Testis (tissue), 3 donors: ENCODE results near the gene EWSR1. TPM values are rescaled to one million over a fixed set of nuclear protein-coding genes. Genes with fewer than 3 reads are reported as not detected.

Source experiments
- DNase-seq: peaks from one replicate; pipeline ENCODE4 v3.0.0-alpha.2; 2019
- H3K27ac ChIP-seq, 2 donors: fragments of 200-600 bp; sonication (generic); one replicate each; pipeline ENCODE4 v1.5.1; 2019
- H3K27me3 ChIP-seq: fragments of 200-600 bp; sonication (generic); one replicate; pipeline ENCODE4 v1.5.1; 2019
- H3K36me3 ChIP-seq: fragments of 200-600 bp; sonication (generic); one replicate; pipeline ENCODE4 v1.5.1; 2017; ENCODE audit warnings: low read depth; ENCODE audit errors: missing control alignments
- H3K4me1 ChIP-seq: fragments of 200-600 bp; sonication (generic); one replicate; pipeline ENCODE4 v1.5.1; 2019
- H3K4me3 ChIP-seq, 2 donors: fragments of 200-600 bp; sonication (generic); one replicate each; pipeline ENCODE4 v1.5.1; 2017 to 2019
- H3K9me3 ChIP-seq: fragments of 200-600 bp; sonication (generic); one replicate; pipeline ENCODE4 v1.5.1; 2017
- POLR2A ChIP-seq: fragments of 450-650 bp; IDR thresholded peaks from one replicate; pipeline ENCODE4 v1.6.1; 2017; ENCODE audit warnings: antibody characterized with exemption, mild to moderate bottlenecking, moderate library complexity
- WGBS, 2 donors: methylation state at CpG; one replicate each; pipeline ENCODE4 v1.1.5; 2018; 5-methylcytosine and 5-hydroxymethylcytosine counted together
- intact Hi-C: fragments of 100-400 bp; cut with DNase I; formaldehyde crosslinking; loops from one replicate; pipeline ENCODE4 v1.15.1; 2023; ENCODE audit warnings: low total_unique reads
- polyA plus RNA-seq: library from polyadenylated mRNA; stranded (reverse); fragments of 350-450 nt; fragmentation: Illumina TruSeq; extraction: RNeasy Lipid Tissue Mini Kit (QIAGEN cat#74804); gene quantifications from one replicate; pipeline ENCODE4 v1.2.3, GENCODE V29; 2014; ENCODE audit warnings: low read depth, low replicate concordance; ENCODE audit not compliant: insufficient read depth
- total RNA-seq, 2 donors: library from RNA; depleted of rRNA; stranded (reverse); fragments of >200 nt; gene quantifications; one replicate each; pipeline ENCODE4 v1.2.3, GENCODE V29; 2016
- TF ChIP-seq, protein P1 (sequence below), 3 experiments: fragments of 450-650 bp in 2 of 3; fragments of 200-600 bp in 1 of 3; sonication (generic) in 1 of 3; IDR thresholded peaks; one replicate each; pipeline ENCODE4 v1.5.1; 2016 to 2019; ENCODE audit warnings: antibody characterized with exemption in 3 of 3, mild to moderate bottlenecking in 2 of 3, moderate library complexity in 1 of 3

Gene EWSR1
- total and polyA plus RNA-seq, 3 donors from 2014 or later, result 286 to 451 (median 336) TPM

DNA sequence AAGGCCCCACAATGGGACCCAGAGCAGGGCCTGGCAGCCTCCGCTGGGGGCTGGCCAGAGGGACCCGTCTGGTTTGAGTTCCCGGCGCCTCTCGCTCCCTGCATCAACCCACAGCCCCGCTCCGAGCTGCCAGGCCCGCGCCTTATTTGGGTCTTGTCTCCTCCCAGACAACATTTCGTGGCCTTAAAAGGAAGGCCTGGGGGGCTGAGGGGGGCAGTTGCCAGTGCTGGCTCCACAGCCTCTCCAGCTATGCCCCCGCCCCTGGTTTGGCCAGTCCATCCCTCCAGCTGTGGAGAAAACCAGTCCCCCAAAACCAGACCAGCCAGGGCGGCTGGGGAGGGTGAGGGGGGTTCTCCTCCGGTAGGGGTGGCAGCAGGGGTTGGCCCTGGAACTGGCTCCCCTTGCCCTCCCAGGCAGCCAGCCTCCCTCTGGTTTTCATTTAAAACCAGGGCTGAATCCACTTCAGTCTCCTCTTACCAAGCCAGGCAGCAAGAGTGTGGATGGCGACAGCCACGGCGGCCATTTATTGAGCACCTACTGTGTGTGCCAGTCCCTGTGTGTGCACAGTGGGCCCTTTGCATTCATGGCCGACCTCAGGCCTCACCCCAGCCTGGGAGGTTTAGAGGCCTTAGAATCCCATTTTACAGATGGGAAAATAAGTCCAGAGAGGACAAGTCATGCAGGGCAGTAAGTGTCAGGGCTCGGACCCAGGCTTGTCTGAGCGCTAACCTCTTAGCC is 43.8 kb upstream of the EWSR1 start:
- no peak for DNase-seq
- TF ChIP-seq POLR2A, result no peak
- TF ChIP-seq, protein P1, sequence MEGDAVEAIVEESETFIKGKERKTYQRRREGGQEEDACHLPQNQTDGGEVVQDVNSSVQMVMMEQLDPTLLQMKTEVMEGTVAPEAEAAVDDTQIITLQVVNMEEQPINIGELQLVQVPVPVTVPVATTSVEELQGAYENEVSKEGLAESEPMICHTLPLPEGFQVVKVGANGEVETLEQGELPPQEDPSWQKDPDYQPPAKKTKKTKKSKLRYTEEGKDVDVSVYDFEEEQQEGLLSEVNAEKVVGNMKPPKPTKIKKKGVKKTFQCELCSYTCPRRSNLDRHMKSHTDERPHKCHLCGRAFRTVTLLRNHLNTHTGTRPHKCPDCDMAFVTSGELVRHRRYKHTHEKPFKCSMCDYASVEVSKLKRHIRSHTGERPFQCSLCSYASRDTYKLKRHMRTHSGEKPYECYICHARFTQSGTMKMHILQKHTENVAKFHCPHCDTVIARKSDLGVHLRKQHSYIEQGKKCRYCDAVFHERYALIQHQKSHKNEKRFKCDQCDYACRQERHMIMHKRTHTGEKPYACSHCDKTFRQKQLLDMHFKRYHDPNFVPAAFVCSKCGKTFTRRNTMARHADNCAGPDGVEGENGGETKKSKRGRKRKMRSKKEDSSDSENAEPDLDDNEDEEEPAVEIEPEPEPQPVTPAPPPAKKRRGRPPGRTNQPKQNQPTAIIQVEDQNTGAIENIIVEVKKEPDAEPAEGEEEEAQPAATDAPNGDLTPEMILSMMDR (IDR thresholded peaks at IDR 0.05), result no peak
- intact Hi-C loops, result no loop called here
- Histone ChIP-seq H3K9me3 (no peaks in the 10 kb centered on the region), H3K36me3 (no peaks in the 10 kb centered on the region), H3K27me3 (no peaks in the 10 kb centered on the region), H3K4me1 (peaks cover 19% of the 10 kb centered on the region), H3K4me3 (no peak overlapping the region), H3K27ac (no peak overlapping the region)
- WGBS, 2 donors, result 86 to 87% methylated on average over 17 to 19 of the region's 19 CpGs

DNA sequence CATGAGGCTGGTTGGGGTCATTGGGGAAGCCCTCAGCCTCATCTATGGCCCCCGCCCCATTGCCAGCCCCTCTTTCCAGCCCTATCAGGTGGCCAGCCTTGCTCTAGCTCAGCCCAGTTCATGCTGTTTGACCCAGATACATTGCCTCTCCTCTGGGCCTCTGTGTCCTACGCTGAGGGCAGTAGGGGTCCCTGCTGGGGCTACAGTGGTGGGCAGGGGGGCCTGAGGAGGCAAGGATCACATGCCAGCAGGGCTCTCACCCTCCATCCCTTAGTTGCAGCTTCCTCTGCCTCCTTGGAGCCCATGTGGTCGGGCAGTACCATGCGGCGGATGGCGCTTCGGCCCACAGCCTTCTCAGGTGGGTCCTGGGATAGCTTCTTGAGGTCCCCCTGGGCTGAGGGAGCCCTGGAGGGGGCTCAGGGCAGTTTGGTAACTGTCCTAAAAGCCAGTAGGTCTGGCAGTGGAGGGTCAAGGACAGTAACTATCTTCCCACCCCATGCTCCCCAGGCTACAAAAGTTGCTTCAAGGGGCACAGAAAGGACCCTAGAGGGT is 43.1 kb upstream of the EWSR1 start:
- 89 to 96% methylated on average over 5 to 7 of the region's 7 CpGs for WGBS, 2 donors
- no peaks in the 10 kb centered on the region for H3K27me3 ChIP-seq
- H3K4me3 ChIP-seq, result no peak overlapping the region
- TF ChIP-seq, protein P1 (IDR thresholded peaks at IDR 0.05), result no peak
- intact Hi-C loops, result no loop called here
- DNase-seq, result no peak
- no peaks in the 10 kb centered on the region for H3K9me3 ChIP-seq
- peak overlapping the region in 1 of 2 donors; percentile 57 for H3K27ac ChIP-seq
- H3K4me1 ChIP-seq, result peaks cover 16% of the 10 kb centered on the region
- H3K36me3 ChIP-seq, result no peaks in the 10 kb centered on the region

DNA sequence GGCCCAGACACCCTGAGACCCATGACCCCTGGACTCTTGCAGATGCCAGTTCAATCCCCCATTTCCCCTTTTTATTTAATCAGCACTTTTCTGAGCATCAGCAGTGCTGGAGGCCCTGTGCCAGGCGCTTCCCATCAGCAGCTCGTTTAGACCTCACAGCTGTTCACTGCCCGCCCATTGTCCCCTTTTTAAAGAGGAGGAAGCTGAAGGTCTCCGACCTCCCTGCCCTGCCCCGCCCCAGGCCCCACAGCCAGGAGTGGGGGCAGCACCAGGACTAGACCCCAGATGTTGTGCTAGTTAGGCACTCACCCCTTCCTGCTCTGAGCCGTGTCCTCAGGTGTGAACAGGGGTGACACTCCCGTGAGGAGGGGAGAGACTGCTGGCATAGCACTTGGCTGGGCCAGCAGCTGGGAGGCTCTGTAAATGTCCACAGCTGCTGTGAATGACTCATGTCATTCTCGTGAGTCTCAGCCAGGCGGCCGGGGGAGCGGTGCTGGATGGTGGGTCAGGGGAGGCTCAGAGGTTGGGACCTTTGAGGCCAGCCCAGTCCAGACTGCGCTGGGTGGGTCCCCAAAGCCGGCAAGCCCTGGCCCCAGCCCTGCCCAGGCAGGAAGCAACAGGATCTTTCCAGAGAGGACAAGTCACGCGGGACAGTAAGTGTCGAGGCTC is 42.5 kb upstream of the EWSR1 start:
- Histone ChIP-seq H3K27me3 (no peaks in the 10 kb centered on the region), H3K4me1 (peaks cover 16% of the 10 kb centered on the region), H3K4me3 (no peak overlapping the region), H3K36me3 (no peaks in the 10 kb centered on the region), H3K27ac (peak overlapping the region in 1 of 2 donors; percentile 57), H3K9me3 (no peaks in the 10 kb centered on the region)
- DNase-seq, result peak; percentile 66
- TF ChIP-seq, protein P1 (IDR thresholded peaks at IDR 0.05), result no peak
- TF ChIP-seq POLR2A, result no peak
- intact Hi-C loops, result no loop called here
- 36 to 70% methylated on average over 11 to 15 of the region's 16 CpGs for WGBS, 2 donors

DNA sequence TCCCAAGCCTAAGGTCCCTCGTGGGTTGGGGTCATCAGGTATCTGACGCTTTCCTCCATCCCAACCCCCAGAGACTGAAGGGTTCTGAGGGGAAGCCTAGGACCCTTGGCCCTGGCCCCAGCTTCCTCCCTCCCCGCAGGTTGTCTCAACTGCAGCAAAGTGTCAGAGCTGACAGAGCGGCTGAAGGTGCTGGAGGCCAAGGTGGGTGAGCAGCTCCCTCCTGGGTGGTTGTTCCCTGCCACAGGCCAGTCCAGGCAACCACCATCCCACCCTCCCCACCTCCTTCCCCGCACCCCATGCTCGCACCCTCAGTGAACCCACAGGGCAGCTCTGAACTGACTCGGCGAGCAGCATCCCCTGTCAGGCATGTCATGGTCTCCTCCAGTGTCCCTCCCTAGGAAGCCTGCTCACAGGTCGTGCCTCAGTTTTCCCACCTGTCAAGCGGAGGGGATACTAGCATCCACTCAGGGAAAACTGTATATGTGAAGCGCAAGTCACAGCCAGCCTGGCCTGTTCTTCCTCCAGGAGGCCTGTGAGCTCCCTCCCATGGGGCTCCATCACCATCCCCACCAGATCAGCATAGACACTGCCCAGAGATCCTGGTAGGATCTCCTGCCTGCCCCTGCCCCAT is 41.6 kb upstream of the EWSR1 start:
- Histone ChIP-seq H3K27ac (peak overlapping the region in 1 of 2 donors; percentile 57), H3K9me3 (no peaks in the 10 kb centered on the region), H3K4me3 (no peak overlapping the region), H3K36me3 (no peaks in the 10 kb centered on the region), H3K4me1 (peaks cover 16% of the 10 kb centered on the region), H3K27me3 (no peaks in the 10 kb centered on the region)
- no peak for TF ChIP-seq POLR2A
- TF ChIP-seq, protein P1 (IDR thresholded peaks at IDR 0.05), result no peak
- WGBS, 2 donors, result 93 to 97% methylated on average over 8 to 11 of the region's 11 CpGs
- intact Hi-C loops, result no loop called here
- no peak for DNase-seq
